ENCODE data around the gene ZNF155. TPM values are rescaled to one million over a fixed set of nuclear protein-coding genes. Genes with fewer than 3 reads are reported as not detected.
A peak's percentile ranks its signal among the peaks of the same experiment; 100 is the strongest.

The ZNF155 gene
- total RNA-seq, 1 donor from 2014 or later = 20.2 TPM

DNA sequence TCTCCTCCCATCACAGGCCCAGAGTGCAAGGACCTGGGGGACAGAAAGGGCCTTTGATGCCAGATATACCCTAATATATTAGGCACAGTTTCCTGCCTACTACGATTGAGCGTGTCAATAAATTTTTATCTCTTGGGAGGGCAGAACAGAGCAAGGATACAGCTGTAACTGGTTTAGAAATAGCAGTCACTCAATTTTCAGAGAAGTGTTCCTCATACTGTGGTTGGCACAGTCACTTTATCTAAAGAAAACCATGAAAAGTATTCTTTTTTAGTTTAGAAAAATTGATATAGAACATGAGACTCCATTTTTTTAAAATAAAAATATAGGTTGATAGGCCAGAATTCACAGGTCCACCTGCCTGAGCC lies 460 bp upstream of the ZNF155 start:
- Histone ChIP-seq H3K4me1 (no peaks in the 10 kb centered on the region), H3K36me3 (no peaks in the 10 kb centered on the region), H3K27ac (no peak overlapping the region), H2AFZ (replicated peaks) (no peak overlapping the region), H3F3A (ENCODE audit: low read depth) (no peaks in the 10 kb centered on the region), H3K79me2 (ENCODE audit: low read depth) (peaks cover 5% of the 10 kb centered on the region), H3K4me2 (peak overlapping the region; percentile 83), H3K27me3 (no peaks in the 10 kb centered on the region), H3K9ac (no peak overlapping the region), H3K4me3 (peak overlapping the region; percentile 62), H3K9me3 (ENCODE audit: low read depth) (peaks cover 2% of the 10 kb centered on the region), H4K20me1 (ENCODE audit: low read depth) (no peaks in the 10 kb centered on the region)
- Mint-ChIP-seq H3K27ac (no peak overlapping the region), H3K4me3 (peak overlapping the region; percentile 75), H3K36me3 (peaks cover 7% of the 10 kb centered on the region), H3K27me3 (ENCODE audit: insufficient read depth, low read depth) (peaks cover 5% of the 10 kb centered on the region), H3K4me1 (no peaks in the 10 kb centered on the region), H3K9me3 (peaks cover 26% of the 10 kb centered on the region)
- no peak for DNase-seq (ENCODE audit: low spot score)
- no peak for TF ChIP-seq EZH2phosphoT487 (IDR thresholded peaks at IDR 0.05)
- TF ChIP-seq, protein P1, sequence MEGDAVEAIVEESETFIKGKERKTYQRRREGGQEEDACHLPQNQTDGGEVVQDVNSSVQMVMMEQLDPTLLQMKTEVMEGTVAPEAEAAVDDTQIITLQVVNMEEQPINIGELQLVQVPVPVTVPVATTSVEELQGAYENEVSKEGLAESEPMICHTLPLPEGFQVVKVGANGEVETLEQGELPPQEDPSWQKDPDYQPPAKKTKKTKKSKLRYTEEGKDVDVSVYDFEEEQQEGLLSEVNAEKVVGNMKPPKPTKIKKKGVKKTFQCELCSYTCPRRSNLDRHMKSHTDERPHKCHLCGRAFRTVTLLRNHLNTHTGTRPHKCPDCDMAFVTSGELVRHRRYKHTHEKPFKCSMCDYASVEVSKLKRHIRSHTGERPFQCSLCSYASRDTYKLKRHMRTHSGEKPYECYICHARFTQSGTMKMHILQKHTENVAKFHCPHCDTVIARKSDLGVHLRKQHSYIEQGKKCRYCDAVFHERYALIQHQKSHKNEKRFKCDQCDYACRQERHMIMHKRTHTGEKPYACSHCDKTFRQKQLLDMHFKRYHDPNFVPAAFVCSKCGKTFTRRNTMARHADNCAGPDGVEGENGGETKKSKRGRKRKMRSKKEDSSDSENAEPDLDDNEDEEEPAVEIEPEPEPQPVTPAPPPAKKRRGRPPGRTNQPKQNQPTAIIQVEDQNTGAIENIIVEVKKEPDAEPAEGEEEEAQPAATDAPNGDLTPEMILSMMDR (IDR thresholded peaks at IDR 0.05) = no peak
- no peak for TF ChIP-seq EZH2 (IDR thresholded peaks at IDR 0.05)

DNA sequence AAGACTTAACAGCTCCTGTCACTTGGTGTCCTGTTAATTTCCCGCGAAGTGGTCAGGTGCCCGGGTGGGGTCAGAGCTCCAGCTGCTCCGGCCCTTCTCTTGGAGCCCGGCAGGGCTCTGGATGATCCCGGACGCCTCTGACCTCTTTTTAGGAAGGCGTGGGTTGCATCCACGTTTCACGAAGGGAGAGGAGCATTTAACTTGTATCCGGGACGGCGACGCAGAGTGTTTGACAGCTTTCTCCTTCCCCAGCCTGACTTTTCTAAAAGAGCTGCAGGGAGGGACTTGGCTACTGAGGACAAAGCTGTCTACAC lies 656 bp downstream of the ZNF155 start:
- peaks cover 23% of the 10 kb centered on the region for H3K9me3 Mint-ChIP-seq

DNA sequence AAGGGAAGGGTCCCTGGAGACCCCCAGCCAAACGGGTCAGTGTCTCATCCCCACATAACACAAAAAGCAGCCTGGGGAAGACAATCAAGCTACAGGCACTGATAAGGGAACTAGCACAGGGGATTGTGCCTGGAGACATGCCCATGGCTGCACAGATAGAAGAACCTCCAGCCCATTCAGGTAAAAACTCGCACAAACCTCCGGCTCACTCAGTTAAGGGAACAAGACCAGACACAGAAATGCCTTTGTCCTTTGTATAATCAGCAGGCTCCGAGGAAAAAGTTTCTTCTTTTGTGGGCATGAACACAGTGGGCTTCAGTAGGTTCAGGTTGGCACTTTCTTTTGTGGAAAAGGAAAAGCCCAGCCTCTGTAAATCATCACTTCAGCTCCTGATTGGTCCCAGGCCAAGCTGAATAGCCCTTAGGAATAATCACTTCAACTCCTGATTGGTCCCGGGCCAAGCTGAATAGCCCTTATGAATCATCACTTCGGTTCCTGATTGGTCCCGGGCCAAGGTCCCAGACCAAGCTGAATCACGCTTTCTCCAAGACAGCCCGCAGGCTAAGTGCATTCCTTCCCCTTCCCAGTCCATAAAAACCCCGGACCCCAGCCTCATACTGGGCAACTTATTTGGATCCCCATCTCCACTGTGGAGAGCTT lies 13.8 kb downstream of the ZNF155 start:
- peaks cover 7% of the 10 kb centered on the region for H3K4me1 Mint-ChIP-seq
- Histone ChIP-seq H2AFZ (replicated peaks) (no peak overlapping the region), H3K4me2 (no peak overlapping the region), H3K27me3 (no peaks in the 10 kb centered on the region), H3K9me3 (ENCODE audit: low read depth) (no peaks in the 10 kb centered on the region), H3K9ac (no peak overlapping the region), H4K20me1 (ENCODE audit: low read depth) (no peaks in the 10 kb centered on the region), H3K79me2 (ENCODE audit: low read depth) (no peaks in the 10 kb centered on the region), H3K4me1 (no peaks in the 10 kb centered on the region), H3F3A (ENCODE audit: low read depth) (no peaks in the 10 kb centered on the region), H3K36me3 (peaks cover 4% of the 10 kb centered on the region), H3K27ac (no peak overlapping the region), H3K4me3 (no peak overlapping the region)
- peaks cover 2% of the 10 kb centered on the region for H3K27me3 Mint-ChIP-seq (ENCODE audit: insufficient read depth, low read depth)
- DNase-seq (ENCODE audit: low spot score) = no peak
- no peak overlapping the region for H3K27ac Mint-ChIP-seq
- H3K9me3 Mint-ChIP-seq = peaks cover 3% of the 10 kb centered on the region
- TF ChIP-seq, protein P1 (IDR thresholded peaks at IDR 0.05) = no peak
- TF ChIP-seq EZH2 (IDR thresholded peaks at IDR 0.05) = no peak
- no peak for TF ChIP-seq EZH2phosphoT487 (IDR thresholded peaks at IDR 0.05)
- H3K4me3 Mint-ChIP-seq = no peak overlapping the region
- H3K36me3 Mint-ChIP-seq = peaks cover 17% of the 10 kb centered on the region

More for the DNA sequence above, 656 bp downstream of the ZNF155 start:
- Mint-ChIP-seq H3K4me1 (no peaks in the 10 kb centered on the region), H3K36me3 (peaks cover 15% of the 10 kb centered on the region), H3K4me3 (peak overlapping the region; percentile 92), H3K27me3 (ENCODE audit: insufficient read depth, low read depth) (peaks cover 5% of the 10 kb centered on the region), H3K27ac (no peak overlapping the region)
- Histone ChIP-seq H3K9ac (peak overlapping the region; percentile 37), H3K4me2 (peak overlapping the region; percentile 83), H3K27me3 (no peaks in the 10 kb centered on the region), H3K36me3 (no peaks in the 10 kb centered on the region), H3K79me2 (ENCODE audit: low read depth) (peaks cover 5% of the 10 kb centered on the region), H2AFZ (replicated peaks) (peak overlapping the region; percentile 90), H3K4me3 (peak overlapping the region; percentile 62), H3K9me3 (ENCODE audit: low read depth) (no peaks in the 10 kb centered on the region), H3K27ac (no peak overlapping the region), H3F3A (ENCODE audit: low read depth) (no peaks in the 10 kb centered on the region), H4K20me1 (ENCODE audit: low read depth) (no peaks in the 10 kb centered on the region), H3K4me1 (no peaks in the 10 kb centered on the region)
- TF ChIP-seq EZH2phosphoT487 (IDR thresholded peaks at IDR 0.05) = no peak
- TF ChIP-seq, protein P1 (IDR thresholded peaks at IDR 0.05) = no peak
- no peak for TF ChIP-seq EZH2 (IDR thresholded peaks at IDR 0.05)
- no peak for DNase-seq (ENCODE audit: low spot score)

Measured in neural progenitor cell (in vitro differentiated cells).